Measurements from ENCODE around the gene CCL7.

Gene CCL7

DNA sequence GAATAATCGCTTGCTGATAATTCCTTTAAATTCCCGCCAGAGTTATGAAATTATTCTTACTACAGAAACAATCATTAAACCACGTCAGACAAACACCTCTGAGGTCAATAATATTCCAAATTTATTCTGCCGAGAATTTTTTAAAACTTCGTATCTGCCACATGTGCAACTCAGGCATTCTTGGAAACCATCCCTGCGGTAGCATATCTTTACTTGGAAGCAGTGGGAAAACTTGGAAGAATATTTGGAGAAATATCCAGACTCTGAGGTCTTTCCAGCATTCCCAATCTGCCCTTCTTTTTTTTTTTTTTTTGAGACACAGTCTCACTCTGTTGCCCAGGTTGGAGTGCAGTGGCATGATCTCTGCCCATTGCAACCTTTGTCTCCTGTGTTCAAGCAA lies 13.6 kb downstream of the CCL7 start:
- Histone ChIP-seq H3K27ac (replicated peaks) (no peak overlapping the region), H3K27me3 (ENCODE audit: insufficient read depth, poor library complexity, severe bottlenecking) (no peaks in the 10 kb centered on the region), H3K4me3 (replicated peaks; ENCODE audit: insufficient read depth, low read length) (no peak overlapping the region)
- TF ChIP-seq, protein P1, sequence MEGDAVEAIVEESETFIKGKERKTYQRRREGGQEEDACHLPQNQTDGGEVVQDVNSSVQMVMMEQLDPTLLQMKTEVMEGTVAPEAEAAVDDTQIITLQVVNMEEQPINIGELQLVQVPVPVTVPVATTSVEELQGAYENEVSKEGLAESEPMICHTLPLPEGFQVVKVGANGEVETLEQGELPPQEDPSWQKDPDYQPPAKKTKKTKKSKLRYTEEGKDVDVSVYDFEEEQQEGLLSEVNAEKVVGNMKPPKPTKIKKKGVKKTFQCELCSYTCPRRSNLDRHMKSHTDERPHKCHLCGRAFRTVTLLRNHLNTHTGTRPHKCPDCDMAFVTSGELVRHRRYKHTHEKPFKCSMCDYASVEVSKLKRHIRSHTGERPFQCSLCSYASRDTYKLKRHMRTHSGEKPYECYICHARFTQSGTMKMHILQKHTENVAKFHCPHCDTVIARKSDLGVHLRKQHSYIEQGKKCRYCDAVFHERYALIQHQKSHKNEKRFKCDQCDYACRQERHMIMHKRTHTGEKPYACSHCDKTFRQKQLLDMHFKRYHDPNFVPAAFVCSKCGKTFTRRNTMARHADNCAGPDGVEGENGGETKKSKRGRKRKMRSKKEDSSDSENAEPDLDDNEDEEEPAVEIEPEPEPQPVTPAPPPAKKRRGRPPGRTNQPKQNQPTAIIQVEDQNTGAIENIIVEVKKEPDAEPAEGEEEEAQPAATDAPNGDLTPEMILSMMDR (IDR thresholded peaks at IDR 0.05; ENCODE audit: insufficient read depth, low read length), result no peak
- TF ChIP-seq SPI1 (IDR thresholded peaks at IDR 0.05; ENCODE audit: borderline replicate concordance, low read depth) (no peak), GABPA (IDR thresholded peaks at IDR 0.05; ENCODE audit: low read depth) (no peak), POLR2AphosphoS5 (IDR thresholded peaks at IDR 0.05; ENCODE audit: low read depth) (no peak), REST (IDR thresholded peaks at IDR 0.05; ENCODE audit: insufficient replicate concordance, low read depth) (no peak)
- DNase-seq (ENCODE audit: low read depth in 1 of 2, low spot score in 1 of 2), result no peak

DNA sequence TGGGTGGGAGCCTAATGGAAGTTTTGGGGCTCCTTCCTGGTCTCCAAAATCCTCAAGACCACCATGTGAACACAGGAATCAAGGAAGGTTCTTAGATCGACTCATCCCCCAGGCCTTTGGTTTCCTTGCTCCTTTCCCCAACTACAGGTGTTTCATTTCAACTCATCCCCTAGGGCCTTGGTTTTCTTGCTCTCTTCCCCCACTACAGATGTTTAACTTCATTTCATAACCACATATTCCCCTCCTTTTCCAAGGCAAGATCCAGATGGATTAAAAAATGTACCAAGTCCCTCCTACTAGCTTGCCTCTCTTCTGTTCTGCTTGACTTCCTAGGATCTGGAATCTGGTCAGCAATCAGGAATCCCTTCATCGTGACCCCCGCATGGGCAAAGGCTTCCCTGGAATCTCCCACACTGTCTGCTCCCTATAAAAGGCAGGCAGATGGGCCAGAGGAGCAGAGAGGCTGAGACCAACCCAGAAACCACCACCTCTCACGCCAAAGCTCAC lies 15.3 kb downstream of the CCL7 start, which contains the start of gene CCL11:
Gene CCL11, plus strand, starts transcription at position 457 of the 507 bp plus-strand sequence. CDS start 67 bp downstream, outside the sequence.
- TF ChIP-seq GABPA (IDR thresholded peaks at IDR 0.05; ENCODE audit: low read depth), result no peak
- Histone ChIP-seq H3K27ac (replicated peaks) (no peak within 1 kb of the TSS), H3K27me3 (ENCODE audit: insufficient read depth, poor library complexity, severe bottlenecking) (no peaks in the 10 kb centered on the region), H3K4me3 (replicated peaks; ENCODE audit: insufficient read depth, low read length) (no peak within 1 kb of the TSS)
- no peak for DNase-seq (ENCODE audit: low read depth in 1 of 2, low spot score in 1 of 2)

- TF ChIP-seq GABPA (IDR thresholded peaks at IDR 0.05; ENCODE audit: low read depth) (no peak), POLR2AphosphoS5 (IDR thresholded peaks at IDR 0.05; ENCODE audit: low read depth) (no peak), REST (IDR thresholded peaks at IDR 0.05; ENCODE audit: insufficient replicate concordance, low read depth) (no peak), SPI1 (IDR thresholded peaks at IDR 0.05; ENCODE audit: borderline replicate concordance, low read depth) (no peak)
- TF ChIP-seq, protein P1 (IDR thresholded peaks at IDR 0.05; ENCODE audit: insufficient read depth, low read length), result no peak
- DNase-seq (ENCODE audit: low read depth in 1 of 2, low spot score in 1 of 2), result no peak
- no peaks in the 10 kb centered on the region for H3K27me3 ChIP-seq (ENCODE audit: insufficient read depth, poor library complexity, severe bottlenecking)
- no peak overlapping the region for H3K27ac ChIP-seq (replicated peaks)
- no peak overlapping the region for H3K4me3 ChIP-seq (replicated peaks; ENCODE audit: insufficient read depth, low read length)
Measured at GRCh38 chr17:34287875-34288274, 17.9 kb downstream of the CCL7 start.

DNA sequence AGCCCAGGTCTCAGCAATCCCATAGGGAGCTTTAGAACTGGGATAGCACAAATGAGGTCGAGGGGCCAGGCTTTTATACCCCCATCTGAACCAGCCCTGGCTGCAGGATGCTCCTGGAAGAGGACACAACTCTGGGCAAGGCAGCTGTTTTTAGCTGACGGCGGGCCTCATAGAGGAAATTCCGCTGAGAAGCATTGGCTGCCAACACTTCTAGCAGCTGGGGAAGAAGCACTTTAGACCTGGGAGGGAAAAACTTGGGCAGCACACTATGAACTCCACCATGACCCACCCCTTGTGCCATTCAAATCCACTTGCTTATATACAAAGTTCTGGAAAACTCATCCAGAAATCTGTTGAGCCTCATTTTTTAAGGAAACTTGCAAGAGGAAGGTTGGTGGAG lies 20.6 kb downstream of the CCL7 start:
- Histone ChIP-seq H3K27me3 (ENCODE audit: insufficient read depth, poor library complexity, severe bottlenecking) (no peaks in the 10 kb centered on the region), H3K4me3 (replicated peaks; ENCODE audit: insufficient read depth, low read length) (no peak overlapping the region), H3K27ac (replicated peaks) (no peak overlapping the region)
- DNase-seq (ENCODE audit: low read depth in 1 of 2, low spot score in 1 of 2), result no peak
- TF ChIP-seq REST (IDR thresholded peaks at IDR 0.05; ENCODE audit: insufficient replicate concordance, low read depth) (no peak), POLR2AphosphoS5 (IDR thresholded peaks at IDR 0.05; ENCODE audit: low read depth) (no peak), SPI1 (IDR thresholded peaks at IDR 0.05; ENCODE audit: borderline replicate concordance, low read depth) (no peak), GABPA (IDR thresholded peaks at IDR 0.05; ENCODE audit: low read depth) (no peak)
- TF ChIP-seq, protein P1 (IDR thresholded peaks at IDR 0.05; ENCODE audit: insufficient read depth, low read length), result no peak

Measured in HL-60 (cell line).